ENCODE results near the gene KAT2B.
"Not testable (repeated sequence)": the region's sequence is repeated elsewhere in the genome, so short reads cannot be mapped to it uniquely, and the experiment has no call there.

Gene KAT2B

DNA sequence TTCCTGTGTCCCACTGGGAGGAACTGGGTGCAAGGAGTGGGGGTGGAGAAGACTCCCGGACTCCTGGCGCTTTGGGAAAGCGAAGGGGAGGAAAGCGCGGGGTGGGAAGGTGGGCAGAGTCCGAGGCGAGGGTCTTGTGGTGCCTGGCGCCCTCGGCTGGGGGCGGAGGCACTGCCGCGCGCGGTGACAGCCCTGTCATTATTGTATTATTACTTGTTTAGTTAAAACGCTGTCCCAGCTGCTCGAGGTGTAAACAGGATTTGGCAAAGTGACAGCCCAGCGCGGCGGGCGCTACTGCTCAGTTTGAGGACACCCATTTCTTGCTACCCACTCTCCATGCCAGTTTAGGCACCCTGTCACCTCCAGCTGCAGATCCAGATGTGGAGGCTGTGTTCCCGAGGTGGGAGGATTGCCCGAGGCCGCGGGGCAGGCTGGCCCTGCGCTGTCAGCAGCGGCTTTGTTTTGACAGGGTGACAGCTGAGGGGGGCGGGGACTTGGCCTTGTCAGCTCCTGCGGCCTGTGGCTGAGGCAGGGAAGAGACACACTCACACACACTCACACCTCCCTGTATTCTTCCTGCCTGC lies 1.0 kb downstream of the KAT2B start:
- DNase-seq (ENCODE audit: low read depth in 2 of 2): peak; percentile 62 to 80

- no peak for DNase-seq (ENCODE audit: low read depth in 2 of 2)
Observed at GRCh38 chr3:20042331-20042730, 2.1 kb downstream of the KAT2B start.

GRCh38 chr3:20043396-20043795 lies 3.1 kb downstream of the KAT2B start:
- DNase-seq (ENCODE audit: low read depth in 2 of 2): peak in 1 of 2 experiments; percentile 27

DNA sequence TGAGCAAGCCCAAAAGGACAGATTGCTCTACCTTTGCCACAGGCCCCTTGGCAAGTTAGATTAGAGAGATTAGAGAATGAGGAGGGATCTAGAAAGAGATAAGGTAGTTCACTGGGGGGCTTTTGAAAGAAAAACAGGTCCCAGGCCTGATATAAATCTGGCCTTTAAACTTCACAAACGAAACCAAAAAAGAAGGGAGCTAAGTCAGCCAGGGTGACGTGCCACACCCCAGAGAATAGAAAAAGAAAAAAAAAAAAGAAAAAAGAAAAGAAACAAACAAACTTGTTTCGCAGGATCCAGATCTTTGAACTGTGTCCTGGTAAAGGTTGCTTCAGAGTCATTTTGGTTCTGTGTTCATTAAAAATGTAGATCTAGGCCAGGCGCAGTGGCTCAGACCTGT lies 3.6 kb downstream of the KAT2B start:
- no peak for DNase-seq (ENCODE audit: low read depth in 2 of 2)

- not testable (repeated sequence) for DNase-seq (ENCODE audit: low read depth in 2 of 2)
Observed at GRCh38 chr3:20045141-20045540, 4.9 kb downstream of the KAT2B start.

DNA sequence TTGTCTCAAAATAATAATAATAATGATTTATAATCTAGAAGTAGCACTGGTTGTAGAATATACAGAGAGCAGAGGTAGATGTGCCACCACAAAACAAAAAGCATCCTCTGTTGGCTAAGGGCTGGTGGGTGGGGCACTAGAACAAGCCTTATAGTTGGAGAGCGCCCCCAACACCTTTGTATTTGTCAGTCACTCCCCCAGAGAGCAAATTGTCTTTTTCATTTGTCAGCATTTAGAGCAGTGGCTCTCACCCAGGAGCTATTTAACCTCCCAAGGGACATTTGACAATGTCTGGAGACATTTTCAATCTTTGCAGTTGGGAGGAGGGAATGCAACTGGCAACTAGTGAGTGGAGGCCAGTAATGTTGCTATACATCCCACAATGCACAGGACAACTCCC lies 6.3 kb downstream of the KAT2B start:
- DNase-seq (ENCODE audit: low read depth in 2 of 2): no peak

GRCh38 chr3:20047341-20047779 lies 7.1 kb downstream of the KAT2B start:
- DNase-seq (ENCODE audit: low read depth in 2 of 2): no peak

- no peak for DNase-seq (ENCODE audit: low read depth in 2 of 2)
Observed at GRCh38 chr3:20047976-20048883, 8.0 kb downstream of the KAT2B start.

GRCh38 chr3:20051123-20051806 lies 11.0 kb downstream of the KAT2B start:
- no peak for DNase-seq (ENCODE audit: low read depth in 2 of 2)

DNA sequence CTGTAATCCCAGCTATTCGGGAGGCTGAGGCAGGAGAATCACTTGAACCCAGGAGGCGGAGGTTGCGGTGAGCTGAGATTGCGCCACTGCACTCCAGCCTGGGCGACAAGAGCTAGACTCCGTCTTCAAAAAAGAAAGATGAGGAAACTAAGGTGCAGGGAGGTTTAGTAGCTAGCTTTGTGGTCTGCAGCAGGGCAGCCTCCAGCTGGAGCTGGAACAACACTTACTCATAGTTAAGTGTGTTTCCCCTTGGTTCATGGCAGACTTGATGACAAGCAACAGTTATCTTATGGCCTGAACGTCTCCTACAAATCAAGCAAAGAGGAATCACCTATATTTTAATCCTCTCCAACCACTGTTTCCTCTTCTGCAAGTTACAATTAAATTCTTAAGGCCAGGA lies 12.6 kb downstream of the KAT2B start:
- DNase-seq (ENCODE audit: low read depth in 2 of 2): no peak

DNA sequence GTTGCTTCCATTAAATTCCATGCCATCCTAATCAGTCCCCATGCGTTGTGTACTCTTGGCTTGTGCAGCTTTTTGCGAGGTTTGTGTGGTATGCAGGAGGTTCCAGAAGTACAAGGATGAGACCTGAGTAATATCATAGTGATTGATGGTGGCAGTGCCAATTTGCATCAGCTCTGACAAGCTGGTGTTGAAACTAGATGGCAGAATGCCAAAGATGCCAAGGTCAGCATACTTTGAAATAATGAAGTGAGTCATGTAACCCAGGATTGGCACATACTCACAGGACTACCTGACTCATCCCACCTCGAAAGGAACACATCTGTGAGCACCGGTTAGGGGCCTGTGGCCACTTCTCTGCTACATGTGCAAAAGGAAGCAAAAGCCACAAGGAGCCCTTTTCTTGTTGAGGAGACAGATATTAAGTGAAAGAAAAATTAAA lies 14.3 kb downstream of the KAT2B start:
- DNase-seq (ENCODE audit: low read depth in 2 of 2): peak; percentile 50 to 53

GRCh38 chr3:20055020-20055775 lies 15.0 kb downstream of the KAT2B start:
- no peak for DNase-seq (ENCODE audit: low read depth in 2 of 2)

- DNase-seq (ENCODE audit: low read depth in 2 of 2): no peak
Observed at GRCh38 chr3:20055842-20056241, 15.6 kb downstream of the KAT2B start.

DNA sequence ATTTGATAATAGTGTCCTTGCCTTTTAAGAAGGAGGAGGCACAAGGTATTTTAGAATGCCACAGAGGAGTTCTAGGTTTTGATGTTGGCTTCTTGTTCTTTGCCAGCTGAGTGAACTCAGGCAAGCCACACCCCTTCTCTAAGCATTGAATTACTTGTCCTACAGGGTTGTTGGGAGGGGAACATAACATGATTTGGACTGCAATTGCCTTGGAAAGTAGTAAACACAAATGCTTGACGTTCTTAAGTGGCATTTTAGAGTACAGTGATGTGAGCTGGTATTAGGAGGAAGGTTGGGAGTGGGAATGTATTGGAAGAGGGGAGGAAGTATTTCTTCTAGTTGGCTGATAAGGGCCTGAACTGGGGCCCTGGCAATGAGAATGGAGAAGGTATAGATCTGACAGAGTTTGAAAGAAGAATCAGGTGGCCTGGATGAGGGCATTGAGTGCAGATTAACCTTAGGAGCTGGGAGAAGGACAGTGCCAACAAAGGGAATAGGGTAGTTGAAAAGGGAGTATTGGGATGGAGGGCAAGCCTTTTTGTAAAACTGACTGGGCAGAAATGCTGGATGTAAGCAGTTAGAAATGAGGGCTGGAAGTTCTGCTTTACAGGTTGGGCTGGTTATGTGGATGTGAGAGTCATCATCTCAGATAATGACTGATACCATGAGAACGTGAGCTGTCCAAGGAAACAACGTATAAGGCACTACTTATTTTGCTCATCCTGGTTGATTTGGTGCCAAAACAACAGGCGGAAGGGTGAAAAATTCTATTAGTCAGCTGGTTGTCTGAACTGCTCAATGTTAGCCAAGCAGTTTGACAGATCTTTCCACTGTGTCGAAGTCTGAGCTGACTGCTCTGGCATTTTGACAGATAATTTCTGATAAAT lies 16.7 kb downstream of the KAT2B start:
- no peak for DNase-seq (ENCODE audit: low read depth in 2 of 2)

DNA sequence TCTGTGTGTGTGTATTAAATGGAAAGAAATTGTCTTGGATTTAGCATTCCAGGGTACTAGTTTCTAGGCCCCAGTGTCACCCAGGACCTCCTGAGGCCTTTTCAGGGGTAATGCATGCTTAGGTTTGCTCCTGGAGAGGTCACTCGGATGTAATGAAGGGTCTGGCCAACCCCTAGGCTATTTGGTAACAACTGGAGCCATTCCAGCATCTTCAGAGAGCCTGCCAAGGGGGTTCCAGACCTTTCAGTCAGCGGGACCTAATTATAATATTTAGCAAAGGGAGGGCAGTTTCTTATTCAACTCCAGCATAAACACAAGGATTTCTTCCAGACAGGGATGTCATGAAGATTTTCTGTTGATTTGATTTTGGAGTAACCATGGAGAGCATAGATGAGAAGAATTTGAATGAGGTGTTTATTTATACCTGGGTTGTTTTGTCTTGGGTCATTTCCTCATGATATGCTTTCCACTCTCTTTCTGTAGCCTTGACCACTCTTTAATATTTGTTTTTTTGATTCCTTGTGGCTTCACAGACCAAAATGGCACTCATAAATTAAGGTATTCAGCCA lies 17.4 kb downstream of the KAT2B start:
- DNase-seq (ENCODE audit: low read depth in 2 of 2): no peak

DNA sequence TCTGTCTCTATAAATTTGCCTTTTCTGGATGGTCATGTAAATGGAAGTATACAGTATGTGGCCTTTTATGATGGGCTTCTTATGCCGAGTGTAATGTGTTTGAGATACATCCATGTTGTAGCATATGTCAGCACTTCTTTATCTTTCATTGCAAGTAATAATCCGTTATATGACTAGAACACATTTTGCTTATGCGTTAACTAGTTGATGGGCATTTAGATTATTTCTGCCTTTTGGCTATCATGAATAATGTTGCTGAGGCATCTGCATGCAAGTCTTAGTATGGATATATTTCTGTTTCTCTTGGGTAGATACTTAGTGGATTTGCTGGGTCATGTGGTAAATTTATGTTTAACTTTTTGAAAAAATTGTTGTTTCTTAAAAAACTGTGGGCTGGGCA lies 19.7 kb downstream of the KAT2B start:
- DNase-seq (ENCODE audit: low read depth in 2 of 2): no peak

GRCh38 chr3:20060974-20061685 lies 20.9 kb downstream of the KAT2B start:
- no peak for DNase-seq (ENCODE audit: low read depth in 2 of 2)

- DNase-seq (ENCODE audit: low read depth in 2 of 2): no peak
Observed at GRCh38 chr3:20062996-20063395, 22.8 kb downstream of the KAT2B start.

DNA sequence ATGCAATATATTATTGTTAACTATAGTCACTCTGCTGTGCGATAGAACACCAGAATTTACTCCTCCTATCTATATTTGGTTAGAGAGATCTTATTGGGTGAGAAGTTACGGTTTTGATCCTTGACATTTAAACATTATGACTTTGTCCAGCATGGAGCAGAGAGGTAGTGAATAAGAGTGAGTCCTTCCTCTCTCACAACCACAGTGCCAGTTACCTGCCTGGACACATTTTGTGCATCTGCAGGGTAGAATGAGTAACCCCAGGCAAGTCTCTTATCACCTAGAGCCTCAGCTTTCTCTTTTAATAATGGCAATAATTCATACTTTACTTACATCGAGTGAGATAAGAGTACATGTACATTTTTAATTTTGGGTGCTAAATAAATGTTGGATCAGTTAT lies 24.1 kb downstream of the KAT2B start:
- DNase-seq (ENCODE audit: low read depth in 2 of 2): no peak
